OCI-LY3 (cell line): ENCODE data around the gene COMMD7.

Experiments used
- H2AFZ ChIP-seq: fragments of 200-600, 300-600 bp; shearing (Covaris generic); 2 replicates; pipeline ENCODE4 v1.6.0; 2014; ENCODE audit warnings: antibody characterized with exemption, low read depth, low read length
- H3K27ac ChIP-seq: fragments of 200-600, 300-600 bp; sonication (generic); 2 replicates; pipeline ENCODE4 v1.5.1; 2014; ENCODE audit warnings: mild to moderate bottlenecking, low read length, moderate library complexity, mixed read lengths
- H3K27me3 ChIP-seq: fragments of 200-600, 300-600 bp; sonication (generic); 2 replicates; pipeline ENCODE4 v1.6.1; 2014; ENCODE audit warnings: low read depth, low read length, mixed read lengths
- H3K36me3 ChIP-seq: fragments of 200-600, 300-600 bp; sonication (generic); replicated peaks from 2 replicates; pipeline ENCODE3; 2014; ENCODE audit warnings: low read depth, low read length, mixed read lengths
- H3K4me1 ChIP-seq: fragments of 300-600, 200-600 bp; sonication (generic); 2 replicates; pipeline ENCODE4 v1.6.1; 2014; ENCODE audit warnings: low read length, mixed read lengths
- H3K4me2 ChIP-seq: fragments of 200-600, 300-600 bp; sonication (generic); 2 replicates; pipeline ENCODE4 v1.6.1; 2014; ENCODE audit warnings: low read length, mixed read lengths
- H3K4me3 ChIP-seq: fragments of 300-600, 200-600 bp; sonication (generic); 2 replicates; pipeline ENCODE4 v1.5.1; 2014; ENCODE audit warnings: antibody characterized with exemption, mild to moderate bottlenecking, low read length, moderate library complexity
- H3K79me2 ChIP-seq: fragments of 300-600, 200-600 bp; shearing (Covaris generic); 2 replicates; pipeline ENCODE4 v1.6.1; 2014; ENCODE audit warnings: mild to moderate bottlenecking, low read length, mixed read lengths
- H3K9ac ChIP-seq: fragments of 300-600, 200-600 bp; shearing (Covaris generic); 2 replicates; pipeline ENCODE4 v1.6.0; 2014; ENCODE audit warnings: mild to moderate bottlenecking, low read length, moderate library complexity
- H3K9me3 ChIP-seq: fragments of 200-600, 300-600 bp; shearing (Covaris generic); 2 replicates; pipeline ENCODE4 v1.6.1; 2014; ENCODE audit warnings: low read length, mixed read lengths; ENCODE audit not compliant: insufficient read depth
- H4K20me1 ChIP-seq: fragments of 200-600, 300-600 bp; sonication (generic); 2 replicates; pipeline ENCODE4 v1.6.1; 2016; ENCODE audit warnings: low read length, mixed read lengths; ENCODE audit not compliant: insufficient read depth
- CTCF ChIP-seq: fragments of 200-600, 300-600 bp; sonication (generic); IDR thresholded peaks from 2 replicates; pipeline ENCODE4 v1.5.1; 2014; ENCODE audit warnings: antibody characterized with exemption, low read length, low read depth
- EZH2phosphoT487 ChIP-seq: fragments of 200-600 bp; shearing (Covaris generic); IDR thresholded peaks from 2 replicates; pipeline ENCODE4 v1.6.1; 2018; ENCODE audit warnings: antibody characterized with exemption, mixed run types, low read depth

The COMMD7 gene

DNA sequence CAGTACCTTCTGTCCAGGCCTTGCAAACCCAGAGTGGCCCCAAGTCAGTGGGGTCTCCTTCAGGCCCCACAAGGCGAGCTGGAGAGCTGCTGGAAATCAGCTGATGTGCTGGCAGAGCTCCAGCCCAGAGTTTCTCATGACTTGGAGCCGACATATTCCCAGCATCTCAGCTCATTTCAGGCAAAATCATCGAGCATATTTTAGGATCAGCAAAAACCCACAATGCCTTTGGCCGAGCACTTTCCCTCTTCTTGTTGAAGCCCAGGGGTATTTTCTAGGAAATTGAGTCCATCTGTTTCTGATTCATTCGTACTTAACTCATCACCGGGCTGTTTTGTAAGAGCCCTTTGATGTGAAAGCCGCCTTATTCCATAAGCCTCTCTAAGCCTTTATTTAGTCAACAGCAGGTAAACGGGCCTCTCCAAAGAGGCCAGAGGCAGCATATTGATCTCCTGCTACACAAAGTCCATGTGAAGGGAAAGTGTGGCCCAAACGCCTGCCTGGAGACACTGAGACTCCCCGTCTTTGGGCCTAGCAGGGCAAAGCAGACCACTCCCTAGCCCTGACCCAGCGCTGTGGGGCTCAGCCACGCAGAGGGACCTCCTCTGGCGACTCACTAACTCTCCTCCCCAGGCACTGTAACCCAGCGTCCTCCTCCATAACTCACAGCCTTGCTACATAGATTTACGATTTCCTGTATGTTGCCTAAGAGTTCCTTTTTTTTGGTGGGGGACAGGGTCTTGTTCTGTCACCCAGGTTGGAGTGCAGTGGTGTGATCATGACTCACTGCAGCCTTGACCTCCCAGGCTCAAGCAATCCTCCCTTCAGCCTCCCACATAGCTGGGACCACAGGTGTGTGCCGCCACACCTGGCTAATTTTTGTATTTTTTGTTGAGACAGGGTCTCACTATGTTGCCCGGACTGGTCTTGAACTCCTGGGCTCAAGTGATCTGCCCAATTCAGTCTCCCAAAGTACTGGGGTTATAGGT, 57.4 kb downstream of the COMMD7 start:
- no peak overlapping the region for H3K4me2 ChIP-seq
- H2AFZ ChIP-seq, result no peak overlapping the region
- TF ChIP-seq EZH2phosphoT487, result no peak
- no peak for TF ChIP-seq CTCF

GRCh38 chr20:32682508-32682987, 60.7 kb downstream of the COMMD7 start:
- Histone ChIP-seq H3K4me2 (no peak overlapping the region), H2AFZ (no peak overlapping the region), H3K9ac (no peak overlapping the region)

More for the DNA sequence above, 57.4 kb downstream of the COMMD7 start:
- H3K4me1 ChIP-seq, result no peaks in the 10 kb centered on the region
- H3K9me3 ChIP-seq, result no peaks in the 10 kb centered on the region
- H3K79me2 ChIP-seq, result no peaks in the 10 kb centered on the region
- H3K27ac ChIP-seq, result no peak overlapping the region
- no peaks in the 10 kb centered on the region for H4K20me1 ChIP-seq
- no peak overlapping the region for H3K4me3 ChIP-seq
- no peaks in the 10 kb centered on the region for H3K36me3 ChIP-seq
- H3K27me3 ChIP-seq, result no peaks in the 10 kb centered on the region
- H3K9ac ChIP-seq, result no peak overlapping the region

GRCh38 chr20:32681175-32682084, 61.8 kb downstream of the COMMD7 start:
- TF ChIP-seq EZH2phosphoT487 (no peak), CTCF (no peak)
- H3K36me3 ChIP-seq, result no peaks in the 10 kb centered on the region
- H3K27ac ChIP-seq, result no peak overlapping the region
- no peak overlapping the region for H3K9ac ChIP-seq
- H2AFZ ChIP-seq, result no peak overlapping the region
- H4K20me1 ChIP-seq, result no peaks in the 10 kb centered on the region
- no peaks in the 10 kb centered on the region for H3K79me2 ChIP-seq
- H3K4me1 ChIP-seq, result no peaks in the 10 kb centered on the region
- no peak overlapping the region for H3K4me3 ChIP-seq
- no peak overlapping the region for H3K4me2 ChIP-seq
- no peaks in the 10 kb centered on the region for H3K9me3 ChIP-seq
- H3K27me3 ChIP-seq, result no peaks in the 10 kb centered on the region

More at GRCh38 chr20:32682508-32682987, 60.7 kb downstream of the COMMD7 start:
- Histone ChIP-seq H3K27me3 (no peaks in the 10 kb centered on the region), H4K20me1 (no peaks in the 10 kb centered on the region), H3K9me3 (no peaks in the 10 kb centered on the region), H3K4me1 (no peaks in the 10 kb centered on the region), H3K27ac (no peak overlapping the region), H3K36me3 (no peaks in the 10 kb centered on the region), H3K79me2 (no peaks in the 10 kb centered on the region), H3K4me3 (no peak overlapping the region)
- no peak for TF ChIP-seq CTCF
- TF ChIP-seq EZH2phosphoT487, result no peak
